ENCODE measurements around the gene PHYH. TPM values are rescaled to one million over a fixed set of nuclear protein-coding genes. Genes with fewer than 3 reads are reported as not detected.
A peak's percentile ranks its signal among the peaks of the same experiment; 100 is the strongest.

PHYH gene
- total RNA-seq, 1 donor from 2014 or later = 8.3 TPM

GRCh38 chr10:13308096-13308495 lies 8.2 kb upstream of the PHYH start:
- H3K27me3 ChIP-seq (ENCODE audit: insufficient read depth, low read length) = no peaks in the 10 kb centered on the region
- no peak overlapping the region for H3K4me2 ChIP-seq (ENCODE audit: low read length)
- no peaks in the 10 kb centered on the region for H3K27me3 Mint-ChIP-seq (ENCODE audit: low read depth, unreplicated experiment)
- no peaks in the 10 kb centered on the region for H3K36me3 ChIP-seq (ENCODE audit: insufficient read depth, low read length)
- H3K9ac ChIP-seq (ENCODE audit: low read length) = no peak overlapping the region
- no peak for TF ChIP-seq CTCF (IDR thresholded peaks at IDR 0.05; ENCODE audit: insufficient read depth, low read depth, low read length)
- TF ChIP-seq EZH2 (IDR thresholded peaks at IDR 0.05; ENCODE audit: insufficient read depth, low read length) = no peak
- H3K4me1 ChIP-seq (ENCODE audit: insufficient read depth, low read length) = no peaks in the 10 kb centered on the region
- H3K9me3 ChIP-seq (ENCODE audit: insufficient read depth, low read depth, low read length) = no peaks in the 10 kb centered on the region
- H2AFZ ChIP-seq (ENCODE audit: low read depth, low read length) = no peak overlapping the region
- H3K4me3 Mint-ChIP-seq (ENCODE audit: unreplicated experiment) = no peak overlapping the region
- no peaks in the 10 kb centered on the region for H3K4me1 Mint-ChIP-seq (ENCODE audit: low read depth, unreplicated experiment)
- no peak overlapping the region for H3K27ac ChIP-seq (ENCODE audit: low read depth, low read length)
- H3K4me3 ChIP-seq (ENCODE audit: insufficient read depth, low read depth, low read length) = no peak overlapping the region
- no peaks in the 10 kb centered on the region for H3K36me3 Mint-ChIP-seq (ENCODE audit: low read depth, unreplicated experiment)
- no peak overlapping the region for H3K27ac Mint-ChIP-seq (ENCODE audit: unreplicated experiment)
- H3K79me2 ChIP-seq (ENCODE audit: insufficient read depth, low read length) = no peaks in the 10 kb centered on the region
- no peak for FAIRE-seq
- no peak for DNase-seq (ENCODE audit: low read depth)
- H3K9me3 Mint-ChIP-seq (ENCODE audit: unreplicated experiment) = no peaks in the 10 kb centered on the region
- no peaks in the 10 kb centered on the region for H4K20me1 ChIP-seq (ENCODE audit: insufficient read depth, low read length)

- Mint-ChIP-seq H3K4me1 (ENCODE audit: low read depth, unreplicated experiment) (peaks cover 2% of the 10 kb centered on the region), H3K36me3 (ENCODE audit: low read depth, unreplicated experiment) (no peaks in the 10 kb centered on the region), H3K9me3 (ENCODE audit: unreplicated experiment) (no peaks in the 10 kb centered on the region), H3K27ac (ENCODE audit: unreplicated experiment) (no peak overlapping the region), H3K27me3 (ENCODE audit: low read depth, unreplicated experiment) (no peaks in the 10 kb centered on the region), H3K4me3 (ENCODE audit: unreplicated experiment) (no peak overlapping the region)
- no peak overlapping the region for H3K9ac ChIP-seq (ENCODE audit: low read length)
- no peaks in the 10 kb centered on the region for H3K4me1 ChIP-seq (ENCODE audit: insufficient read depth, low read length)
- H3K36me3 ChIP-seq (ENCODE audit: insufficient read depth, low read length) = no peaks in the 10 kb centered on the region
- H3K27ac ChIP-seq (ENCODE audit: low read depth, low read length) = no peak overlapping the region
- no peaks in the 10 kb centered on the region for H3K27me3 ChIP-seq (ENCODE audit: insufficient read depth, low read length)
- no peaks in the 10 kb centered on the region for H4K20me1 ChIP-seq (ENCODE audit: insufficient read depth, low read length)
- H3K9me3 ChIP-seq (ENCODE audit: insufficient read depth, low read depth, low read length) = no peaks in the 10 kb centered on the region
- no peak for TF ChIP-seq EZH2 (IDR thresholded peaks at IDR 0.05; ENCODE audit: insufficient read depth, low read length)
- H3K79me2 ChIP-seq (ENCODE audit: insufficient read depth, low read length) = no peaks in the 10 kb centered on the region
- H2AFZ ChIP-seq (ENCODE audit: low read depth, low read length) = no peak overlapping the region
- FAIRE-seq (no peak), DNase-seq (ENCODE audit: low read depth) (no peak)
- no peak overlapping the region for H3K4me2 ChIP-seq (ENCODE audit: low read length)
- H3K4me3 ChIP-seq (ENCODE audit: insufficient read depth, low read depth, low read length) = no peak overlapping the region
Measured at GRCh38 chr10:13306103-13306502, 6.2 kb upstream of the PHYH start.

- H4K20me1 ChIP-seq (ENCODE audit: insufficient read depth, low read length) = no peaks in the 10 kb centered on the region
- H3K36me3 ChIP-seq (ENCODE audit: insufficient read depth, low read length) = no peaks in the 10 kb centered on the region
- H3K4me3 ChIP-seq (ENCODE audit: insufficient read depth, low read depth, low read length) = no peak overlapping the region
- FAIRE-seq (no peak), DNase-seq (ENCODE audit: low read depth) (no peak)
- no peaks in the 10 kb centered on the region for H3K9me3 Mint-ChIP-seq (ENCODE audit: unreplicated experiment)
- TF ChIP-seq CTCF (IDR thresholded peaks at IDR 0.05; ENCODE audit: insufficient read depth, low read depth, low read length) (no peak), EZH2 (IDR thresholded peaks at IDR 0.05; ENCODE audit: insufficient read depth, low read length) (no peak)
- no peak overlapping the region for H3K27ac ChIP-seq (ENCODE audit: low read depth, low read length)
- peak overlapping the region; percentile 90 for H3K4me2 ChIP-seq (ENCODE audit: low read length)
- no peak overlapping the region for H3K27ac Mint-ChIP-seq (ENCODE audit: unreplicated experiment)
- H3K27me3 ChIP-seq (ENCODE audit: insufficient read depth, low read length) = no peaks in the 10 kb centered on the region
- H3K4me1 ChIP-seq (ENCODE audit: insufficient read depth, low read length) = no peaks in the 10 kb centered on the region
- H3K27me3 Mint-ChIP-seq (ENCODE audit: low read depth, unreplicated experiment) = no peaks in the 10 kb centered on the region
- H3K4me1 Mint-ChIP-seq (ENCODE audit: low read depth, unreplicated experiment) = peaks cover 2% of the 10 kb centered on the region
- H3K4me3 Mint-ChIP-seq (ENCODE audit: unreplicated experiment) = no peak overlapping the region
- H2AFZ ChIP-seq (ENCODE audit: low read depth, low read length) = peak overlapping the region; percentile 89
- H3K9ac ChIP-seq (ENCODE audit: low read length) = peak overlapping the region; percentile 89
- H3K9me3 ChIP-seq (ENCODE audit: insufficient read depth, low read depth, low read length) = no peaks in the 10 kb centered on the region
- no peaks in the 10 kb centered on the region for H3K36me3 Mint-ChIP-seq (ENCODE audit: low read depth, unreplicated experiment)
- no peaks in the 10 kb centered on the region for H3K79me2 ChIP-seq (ENCODE audit: insufficient read depth, low read length)
Measured at GRCh38 chr10:13302821-13303555, 3.1 kb upstream of the PHYH start.

Measured in astrocyte (in vitro differentiated cells and primary cell).